ENCODE data around the gene DKK1.

DNA sequence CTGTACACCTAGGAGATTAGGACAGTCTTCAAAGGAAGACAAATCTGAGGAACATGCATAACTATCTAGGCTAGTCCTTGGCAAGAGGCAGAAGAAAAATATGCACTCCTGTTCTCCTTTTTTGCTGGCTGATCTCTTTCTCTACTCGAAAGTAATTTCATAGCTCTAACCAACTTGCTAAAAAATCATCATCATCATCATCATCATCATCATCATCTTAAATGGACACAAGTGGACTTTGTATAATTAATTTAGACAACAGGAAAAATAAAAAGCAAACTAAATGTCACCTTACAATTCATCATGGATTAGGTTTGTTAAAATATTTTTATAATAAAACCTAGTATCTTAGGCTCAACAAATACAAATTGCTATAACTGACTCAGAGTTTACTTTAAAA lies 47.2 kb upstream of the DKK1 start:
- TF ChIP-seq, protein P1, sequence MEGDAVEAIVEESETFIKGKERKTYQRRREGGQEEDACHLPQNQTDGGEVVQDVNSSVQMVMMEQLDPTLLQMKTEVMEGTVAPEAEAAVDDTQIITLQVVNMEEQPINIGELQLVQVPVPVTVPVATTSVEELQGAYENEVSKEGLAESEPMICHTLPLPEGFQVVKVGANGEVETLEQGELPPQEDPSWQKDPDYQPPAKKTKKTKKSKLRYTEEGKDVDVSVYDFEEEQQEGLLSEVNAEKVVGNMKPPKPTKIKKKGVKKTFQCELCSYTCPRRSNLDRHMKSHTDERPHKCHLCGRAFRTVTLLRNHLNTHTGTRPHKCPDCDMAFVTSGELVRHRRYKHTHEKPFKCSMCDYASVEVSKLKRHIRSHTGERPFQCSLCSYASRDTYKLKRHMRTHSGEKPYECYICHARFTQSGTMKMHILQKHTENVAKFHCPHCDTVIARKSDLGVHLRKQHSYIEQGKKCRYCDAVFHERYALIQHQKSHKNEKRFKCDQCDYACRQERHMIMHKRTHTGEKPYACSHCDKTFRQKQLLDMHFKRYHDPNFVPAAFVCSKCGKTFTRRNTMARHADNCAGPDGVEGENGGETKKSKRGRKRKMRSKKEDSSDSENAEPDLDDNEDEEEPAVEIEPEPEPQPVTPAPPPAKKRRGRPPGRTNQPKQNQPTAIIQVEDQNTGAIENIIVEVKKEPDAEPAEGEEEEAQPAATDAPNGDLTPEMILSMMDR (IDR thresholded peaks at IDR 0.05): no peak
- TF ChIP-seq ZFX (IDR thresholded peaks at IDR 0.05; ENCODE audit: borderline replicate concordance): no peak

Data from 22Rv1 (cell line).